Measurements from ENCODE around the gene ACER3.
A peak's percentile ranks its signal among the peaks of the same experiment; 100 is the strongest.

DNA sequence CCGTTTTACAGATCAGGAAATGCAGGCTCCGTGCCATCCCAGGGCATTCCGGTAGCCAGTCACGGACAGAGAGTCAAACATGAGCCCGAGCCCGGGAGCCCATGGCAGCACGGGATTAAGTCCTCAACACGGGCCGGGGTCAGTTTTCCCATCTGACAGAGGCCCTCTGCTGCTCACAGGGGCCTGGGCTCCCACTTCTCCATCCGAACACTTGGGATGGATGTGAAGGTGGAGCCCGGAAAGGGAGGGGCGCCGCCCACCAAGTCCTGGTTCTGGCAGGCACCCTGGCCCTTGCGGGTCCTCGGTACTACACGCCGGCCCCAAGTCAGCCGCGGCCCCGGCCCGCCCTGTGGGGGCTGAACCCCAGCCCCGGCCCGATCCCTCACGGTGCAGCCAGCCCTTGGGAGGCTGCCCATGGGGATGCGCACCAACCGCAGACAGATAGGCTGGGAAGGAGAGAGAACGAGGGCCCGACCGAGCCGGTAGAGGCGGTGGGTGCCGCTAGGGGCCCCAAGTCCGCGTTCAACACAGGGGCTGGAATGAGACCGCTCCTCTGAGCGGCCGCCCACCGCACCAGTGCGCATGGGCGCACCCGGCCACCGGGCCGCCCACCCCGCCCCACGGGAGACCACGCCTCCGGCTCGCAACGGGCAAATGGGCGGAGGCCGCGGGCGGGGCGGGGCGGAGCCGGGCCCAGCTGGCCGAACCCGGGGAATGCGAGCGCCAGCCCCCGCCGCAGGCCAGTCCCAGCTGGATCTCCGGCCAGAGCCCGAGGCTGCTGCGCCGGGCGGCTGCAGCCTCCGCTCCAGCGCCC, 205.7 kb downstream of the ACER3 start, which contains the start of gene CAPN5:
- TF ChIP-seq EZH2 (IDR thresholded peaks at IDR 0.05; ENCODE audit: borderline replicate concordance, low read depth, low read length, poor library complexity, severe bottlenecking), result no peak
- TF ChIP-seq, protein P1, sequence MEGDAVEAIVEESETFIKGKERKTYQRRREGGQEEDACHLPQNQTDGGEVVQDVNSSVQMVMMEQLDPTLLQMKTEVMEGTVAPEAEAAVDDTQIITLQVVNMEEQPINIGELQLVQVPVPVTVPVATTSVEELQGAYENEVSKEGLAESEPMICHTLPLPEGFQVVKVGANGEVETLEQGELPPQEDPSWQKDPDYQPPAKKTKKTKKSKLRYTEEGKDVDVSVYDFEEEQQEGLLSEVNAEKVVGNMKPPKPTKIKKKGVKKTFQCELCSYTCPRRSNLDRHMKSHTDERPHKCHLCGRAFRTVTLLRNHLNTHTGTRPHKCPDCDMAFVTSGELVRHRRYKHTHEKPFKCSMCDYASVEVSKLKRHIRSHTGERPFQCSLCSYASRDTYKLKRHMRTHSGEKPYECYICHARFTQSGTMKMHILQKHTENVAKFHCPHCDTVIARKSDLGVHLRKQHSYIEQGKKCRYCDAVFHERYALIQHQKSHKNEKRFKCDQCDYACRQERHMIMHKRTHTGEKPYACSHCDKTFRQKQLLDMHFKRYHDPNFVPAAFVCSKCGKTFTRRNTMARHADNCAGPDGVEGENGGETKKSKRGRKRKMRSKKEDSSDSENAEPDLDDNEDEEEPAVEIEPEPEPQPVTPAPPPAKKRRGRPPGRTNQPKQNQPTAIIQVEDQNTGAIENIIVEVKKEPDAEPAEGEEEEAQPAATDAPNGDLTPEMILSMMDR (conservative IDR thresholded peaks at IDR 0.05; ENCODE audit: low read depth, low read length), result peak; percentile 45
